ENCODE results near the gene DMRT1.

Gene DMRT1

GRCh38 chr9:818958-819357, 22.5 kb upstream of the DMRT1 start:
- H3K9me3 ChIP-seq: no peaks in the 10 kb centered on the region
- peaks cover 0 to 10% of the 10 kb centered on the region in 2 experiments for H3K4me1 ChIP-seq (ENCODE audit: control insufficient read depth in 1 of 2, insufficient read depth in 1 of 2, low read depth in 1 of 2, low read length in 1 of 2)

GRCh38 chr9:826500-827280, 14.8 kb upstream of the DMRT1 start:
- H3K4me3 ChIP-seq (ENCODE audit: low read depth in 1 of 2, low read length in 1 of 2): no peak overlapping the region
- peaks cover 8 to 14% of the 10 kb centered on the region in 2 experiments for H3K4me1 ChIP-seq (ENCODE audit: control insufficient read depth in 1 of 2, insufficient read depth in 1 of 2, low read depth in 1 of 2, low read length in 1 of 2)
- H3K36me3 ChIP-seq: no peaks in the 10 kb centered on the region
- no peak for TF ChIP-seq CTCF (IDR thresholded peaks at IDR 0.05)
- no peaks in the 10 kb centered on the region for H3K9me3 ChIP-seq
- H3K27ac ChIP-seq: no peak overlapping the region
- peaks cover under 1% of the 10 kb centered on the region for H3K27me3 ChIP-seq

More at GRCh38 chr9:818958-819357, 22.5 kb upstream of the DMRT1 start:
- no peak for TF ChIP-seq CTCF (IDR thresholded peaks at IDR 0.05)
- Histone ChIP-seq H3K36me3 (no peaks in the 10 kb centered on the region), H3K27me3 (no peaks in the 10 kb centered on the region), H3K4me3 (ENCODE audit: low read depth in 1 of 2, low read length in 1 of 2) (no peak overlapping the region), H3K27ac (no peak overlapping the region)

GRCh38 chr9:840343-840742, 1.2 kb upstream of the DMRT1 start:
- Histone ChIP-seq H3K4me3 (ENCODE audit: low read depth in 1 of 2, low read length in 1 of 2) (no peak overlapping the region), H3K27ac (no peak overlapping the region), H3K9me3 (no peaks in the 10 kb centered on the region), H3K4me1 (ENCODE audit: control insufficient read depth in 1 of 2, insufficient read depth in 1 of 2, low read depth in 1 of 2, low read length in 1 of 2) (peaks cover 0 to 5% of the 10 kb centered on the region in 2 experiments), H3K27me3 (peaks cover 88% of the 10 kb centered on the region), H3K36me3 (no peaks in the 10 kb centered on the region)
- TF ChIP-seq CTCF (IDR thresholded peaks at IDR 0.05): no peak

- Histone ChIP-seq H3K4me1 (ENCODE audit: control insufficient read depth in 1 of 2, insufficient read depth in 1 of 2, low read depth in 1 of 2, low read length in 1 of 2) (peaks cover 0 to 5% of the 10 kb centered on the region in 2 experiments), H3K36me3 (no peaks in the 10 kb centered on the region), H3K27ac (no peak overlapping the region), H3K9me3 (no peaks in the 10 kb centered on the region), H3K4me3 (ENCODE audit: low read depth in 1 of 2, low read length in 1 of 2) (no peak overlapping the region), H3K27me3 (peaks cover 100% of the 10 kb centered on the region)
- TF ChIP-seq CTCF (IDR thresholded peaks at IDR 0.05): no peak
These were observed 1.3 kb downstream of the DMRT1 start for GRCh38 chr9:842635-843426.

- no peaks in the 10 kb centered on the region for H3K9me3 ChIP-seq
- no peaks in the 10 kb centered on the region for H3K36me3 ChIP-seq
- H3K27ac ChIP-seq: no peak overlapping the region
- H3K27me3 ChIP-seq: peaks cover 99% of the 10 kb centered on the region
- TF ChIP-seq CTCF (IDR thresholded peaks at IDR 0.05): no peak
- H3K4me3 ChIP-seq (ENCODE audit: low read depth in 1 of 2, low read length in 1 of 2): no peak overlapping the region
- H3K4me1 ChIP-seq (ENCODE audit: control insufficient read depth in 1 of 2, insufficient read depth in 1 of 2, low read depth in 1 of 2, low read length in 1 of 2): peaks cover 0 to 5% of the 10 kb centered on the region in 2 experiments
These were observed 1.9 kb downstream of the DMRT1 start for GRCh38 chr9:843427-843785.
